ENCODE results near the gene RHBDL3.

DNA sequence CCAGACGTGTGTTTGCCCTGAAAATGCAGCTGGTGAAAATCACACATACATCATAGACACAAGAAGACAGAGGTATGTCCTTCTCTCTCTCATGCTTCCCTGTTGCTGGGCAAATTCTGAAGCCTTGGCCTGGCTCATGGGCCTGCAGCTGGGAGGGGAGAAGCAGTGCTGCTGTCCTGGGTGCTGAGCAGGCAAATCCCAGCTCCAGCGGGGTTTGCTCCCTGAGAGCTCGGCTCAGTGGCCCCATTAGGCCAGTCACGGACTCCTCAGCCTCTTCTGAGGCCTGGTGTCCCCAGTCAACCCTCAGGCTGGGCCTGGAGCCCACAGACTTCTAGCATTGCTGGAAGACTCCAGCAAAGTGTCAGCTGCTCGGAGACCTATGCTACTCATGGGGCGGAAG lies 11.7 kb downstream of the RHBDL3 start:
- TF ChIP-seq, protein P1, sequence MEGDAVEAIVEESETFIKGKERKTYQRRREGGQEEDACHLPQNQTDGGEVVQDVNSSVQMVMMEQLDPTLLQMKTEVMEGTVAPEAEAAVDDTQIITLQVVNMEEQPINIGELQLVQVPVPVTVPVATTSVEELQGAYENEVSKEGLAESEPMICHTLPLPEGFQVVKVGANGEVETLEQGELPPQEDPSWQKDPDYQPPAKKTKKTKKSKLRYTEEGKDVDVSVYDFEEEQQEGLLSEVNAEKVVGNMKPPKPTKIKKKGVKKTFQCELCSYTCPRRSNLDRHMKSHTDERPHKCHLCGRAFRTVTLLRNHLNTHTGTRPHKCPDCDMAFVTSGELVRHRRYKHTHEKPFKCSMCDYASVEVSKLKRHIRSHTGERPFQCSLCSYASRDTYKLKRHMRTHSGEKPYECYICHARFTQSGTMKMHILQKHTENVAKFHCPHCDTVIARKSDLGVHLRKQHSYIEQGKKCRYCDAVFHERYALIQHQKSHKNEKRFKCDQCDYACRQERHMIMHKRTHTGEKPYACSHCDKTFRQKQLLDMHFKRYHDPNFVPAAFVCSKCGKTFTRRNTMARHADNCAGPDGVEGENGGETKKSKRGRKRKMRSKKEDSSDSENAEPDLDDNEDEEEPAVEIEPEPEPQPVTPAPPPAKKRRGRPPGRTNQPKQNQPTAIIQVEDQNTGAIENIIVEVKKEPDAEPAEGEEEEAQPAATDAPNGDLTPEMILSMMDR (IDR thresholded peaks at IDR 0.05) = no peak
- no peak for TF ChIP-seq POLR2A (IDR thresholded peaks at IDR 0.05)
- TF ChIP-seq EP300 (IDR thresholded peaks at IDR 0.05) = no peak

Data from ovary (tissue), 3 donors.